Mesothelial cell of epicardium (in vitro differentiated cells): ENCODE measurements around the gene CXCL14. TPM values are rescaled to one million over a fixed set of nuclear protein-coding genes. Genes with fewer than 3 reads are reported as not detected.

Source experiments
- DNase-seq, 2 experiments: peaks; one replicate each; pipeline ENCODE4 v3.0.0; 2021; ENCODE audit warnings: low spot score in 2 of 2; ENCODE audit not compliant: unreplicated experiment in 2 of 2
- H3K27ac Mint-ChIP-seq: 2 replicates; pipeline ENCODE4 v1.8.0; 2021; ENCODE audit warnings: mixed read lengths
- H3K27me3 Mint-ChIP-seq: 2 replicates; pipeline ENCODE4 v1.8.0; 2021; ENCODE audit warnings: low read depth, mixed read lengths
- H3K36me3 Mint-ChIP-seq: 2 replicates; pipeline ENCODE4 v1.8.0; 2021; ENCODE audit warnings: mixed read lengths
- H3K4me1 Mint-ChIP-seq: 2 replicates; pipeline ENCODE4 v1.8.0; 2021; ENCODE audit warnings: mixed read lengths
- H3K4me3 Mint-ChIP-seq: 2 replicates; pipeline ENCODE4 v1.8.0; 2021; ENCODE audit warnings: mild to moderate bottlenecking, moderate library complexity, mixed read lengths
- H3K9me3 Mint-ChIP-seq: 2 replicates; pipeline ENCODE4 v1.8.0; 2021; ENCODE audit warnings: mixed read lengths
- CTCF ChIP-seq: fragments of 200-600 bp; sonication (generic); IDR thresholded peaks from one replicate; pipeline ENCODE4 v1.5.0; 2021; ENCODE audit warnings: antibody characterized with exemption; ENCODE audit not compliant: unreplicated experiment
- total RNA-seq: library from RNA; stranded (reverse); gene quantifications from 3 replicates; pipeline ENCODE4 v1.2.1, GENCODE V29; 2021

CXCL14 gene
- total RNA-seq, 1 donor from 2014 or later = 56.5 TPM

- Mint-ChIP-seq H3K4me3 (no peak overlapping the region), H3K4me1 (peaks cover 39% of the 10 kb centered on the region), H3K36me3 (no peaks in the 10 kb centered on the region), H3K27me3 (peaks cover 2% of the 10 kb centered on the region), H3K27ac (no peak overlapping the region), H3K9me3 (no peaks in the 10 kb centered on the region)
- DNase-seq = no peak
- TF ChIP-seq CTCF = no peak
Observed at GRCh38 chr5:135565266-135565665, 13.5 kb downstream of the CXCL14 start.

GRCh38 chr5:135564331-135564730 lies 14.5 kb downstream of the CXCL14 start:
- Mint-ChIP-seq H3K36me3 (no peaks in the 10 kb centered on the region), H3K9me3 (no peaks in the 10 kb centered on the region), H3K27me3 (peaks cover 3% of the 10 kb centered on the region), H3K27ac (no peak overlapping the region), H3K4me1 (peaks cover 39% of the 10 kb centered on the region), H3K4me3 (no peak overlapping the region)
- DNase-seq = no peak
- no peak for TF ChIP-seq CTCF

- H3K27me3 Mint-ChIP-seq = peaks cover 13% of the 10 kb centered on the region
- no peaks in the 10 kb centered on the region for H3K36me3 Mint-ChIP-seq
- TF ChIP-seq CTCF = no peak
- H3K9me3 Mint-ChIP-seq = no peaks in the 10 kb centered on the region
- no peak overlapping the region for H3K27ac Mint-ChIP-seq
- DNase-seq = no peak
- H3K4me3 Mint-ChIP-seq = no peak overlapping the region
- H3K4me1 Mint-ChIP-seq = peaks cover 19% of the 10 kb centered on the region
Observed at GRCh38 chr5:135561266-135561665, 17.5 kb downstream of the CXCL14 start.

GRCh38 chr5:135560858-135561257 lies 17.9 kb downstream of the CXCL14 start:
- peak; percentile 66 to 90 for DNase-seq
- Mint-ChIP-seq H3K36me3 (no peaks in the 10 kb centered on the region), H3K4me3 (no peak overlapping the region), H3K27ac (no peak overlapping the region), H3K9me3 (no peaks in the 10 kb centered on the region), H3K27me3 (peaks cover 15% of the 10 kb centered on the region), H3K4me1 (peaks cover 19% of the 10 kb centered on the region)
- TF ChIP-seq CTCF = peak; percentile 82

- Mint-ChIP-seq H3K4me3 (no peak overlapping the region), H3K4me1 (peaks cover 15% of the 10 kb centered on the region), H3K27ac (no peak overlapping the region), H3K36me3 (no peaks in the 10 kb centered on the region), H3K27me3 (peaks cover 20% of the 10 kb centered on the region), H3K9me3 (no peaks in the 10 kb centered on the region)
- DNase-seq = no peak
- no peak for TF ChIP-seq CTCF
Observed at GRCh38 chr5:135559354-135559753, 19.4 kb downstream of the CXCL14 start.
